Measurements from ENCODE around the gene STRC. TPM values are rescaled to one million over a fixed set of nuclear protein-coding genes. Genes with fewer than 3 reads are reported as not detected.
"Not testable (repeated sequence)": the region's sequence is repeated elsewhere in the genome, so short reads cannot be mapped to it uniquely, and the experiment has no call there.

The STRC gene
- total RNA-seq, result 1 to 10 TPM in 3 of 4 donors, under 1 TPM in 1; 0.30 to 1.4 (median 1.2) TPM

- WGBS, 2 donors, result no CpG with 5 or more reads among the region's 2 CpGs
- H3K9me3 ChIP-seq; H3K4me1 ChIP-seq; H3K36me3 ChIP-seq; DNase-seq (ENCODE audit: low spot score in 2 of 2); H3K27me3 ChIP-seq; H3K4me3 ChIP-seq; H3K27ac ChIP-seq: not testable (repeated sequence)
These were observed at the start of gene STRC for GRCh38 chr15:43618700-43619099. STRC (minus strand) TSS chr15:43618800; CDS start chr15:43618722, 78 bp downstream.

- not testable (repeated sequence) for H3K4me1 ChIP-seq; H3K27ac ChIP-seq; H3K9me3 ChIP-seq; H3K36me3 ChIP-seq; DNase-seq (ENCODE audit: low spot score in 2 of 2); H3K27me3 ChIP-seq; H3K4me3 ChIP-seq
- WGBS, 2 donors, result no CpG with 5 or more reads among the region's 1 CpG
These were observed 47.6 kb upstream of the STRC start for GRCh38 chr15:43666177-43666576.

- no CpG with 5 or more reads among the region's 8 CpGs for WGBS, 2 donors
- H3K9me3 ChIP-seq, result not testable (repeated sequence)
These were observed 44.7 kb upstream of the STRC start for GRCh38 chr15:43663333-43663732.

GRCh38 chr15:43662293-43662692 is 43.7 kb upstream of the STRC start:
- H3K9me3 ChIP-seq, H3K4me3 ChIP-seq: not testable (repeated sequence)
- no CpG with 5 or more reads among the region's 2 CpGs for WGBS, 2 donors

More at GRCh38 chr15:43663333-43663732, 44.7 kb upstream of the STRC start:
- H3K27me3 ChIP-seq; DNase-seq (ENCODE audit: low spot score in 2 of 2); H3K36me3 ChIP-seq; H3K4me1 ChIP-seq; H3K27ac ChIP-seq; H3K4me3 ChIP-seq: not testable (repeated sequence)

GRCh38 chr15:43659727-43660126 is 41.1 kb upstream of the STRC start:
- H3K27ac ChIP-seq; H3K4me3 ChIP-seq; H3K4me1 ChIP-seq; DNase-seq (ENCODE audit: low spot score in 2 of 2); H3K9me3 ChIP-seq; H3K27me3 ChIP-seq: not testable (repeated sequence)
- H3K36me3 ChIP-seq, result peaks cover 0 to 18% (median 0%) of the 10 kb centered on the region in 3 donors
- 83% methylated on average over 1 of the region's 10 CpGs; no CpG with 5 or more reads in 1 of the 2 donors for WGBS, 2 donors

More at GRCh38 chr15:43662293-43662692, 43.7 kb upstream of the STRC start:
- DNase-seq (ENCODE audit: low spot score in 2 of 2); H3K27ac ChIP-seq; H3K4me1 ChIP-seq; H3K27me3 ChIP-seq: not testable (repeated sequence)
- peaks cover 0 to 13% (median 0%) of the 10 kb centered on the region in 3 donors for H3K36me3 ChIP-seq

GRCh38 chr15:43649430-43649926 is 30.9 kb upstream of the STRC start:
- 95% methylated on average over 16 of the region's 16 CpGs for WGBS, 2 donors
- H3K4me3 ChIP-seq; DNase-seq (ENCODE audit: low spot score in 2 of 2); H3K9me3 ChIP-seq; H3K4me1 ChIP-seq; H3K27me3 ChIP-seq; H3K27ac ChIP-seq: not testable (repeated sequence)
- H3K36me3 ChIP-seq, result peaks cover 0 to 46% (median 0%) of the 10 kb centered on the region in 3 donors

GRCh38 chr15:43648649-43649429 is 30.2 kb upstream of the STRC start, which contains the start of gene CATSPER2:
CATSPER2 (minus strand) TSS chr15:43648844; CDS start chr15:43648061, 783 bp downstream.
- no peaks in the 10 kb centered on the region for H3K9me3 ChIP-seq

GRCh38 chr15:43638464-43639204 is 20.0 kb upstream of the STRC start:
- DNase-seq (ENCODE audit: low spot score in 2 of 2); H3K27ac ChIP-seq; H3K27me3 ChIP-seq; H3K4me3 ChIP-seq; H3K36me3 ChIP-seq; H3K9me3 ChIP-seq; H3K4me1 ChIP-seq: not testable (repeated sequence)
- 91 to 93% methylated on average over 8 of the region's 8 CpGs for WGBS, 2 donors

More at GRCh38 chr15:43648649-43649429, 30.2 kb upstream of the STRC start, which contains the start of gene CATSPER2:
- no peaks in the 10 kb centered on the region for H3K27me3 ChIP-seq
- no peak within 1 kb of the TSS for H3K4me3 ChIP-seq
- no peak for DNase-seq (ENCODE audit: low spot score in 2 of 2)
- TF ChIP-seq POLR2A (IDR thresholded peaks at IDR 0.05) (no peak), EP300 (IDR thresholded peaks at IDR 0.05) (no peak), CTCF (IDR thresholded peaks at IDR 0.05) (no peak)
- peaks cover 0 to 46% (median 0%) of the 10 kb centered on the region in 3 donors for H3K36me3 ChIP-seq
- 85 to 86% methylated on average over 63 to 72 of the region's 85 CpGs for WGBS, 2 donors
- no peak within 1 kb of the TSS for H3K27ac ChIP-seq
- no peaks in the 10 kb centered on the region for H3K4me1 ChIP-seq

GRCh38 chr15:43626937-43627336 is 8.3 kb upstream of the STRC start:
- H3K4me3 ChIP-seq; DNase-seq (ENCODE audit: low spot score in 2 of 2); H3K36me3 ChIP-seq; H3K27me3 ChIP-seq; H3K4me1 ChIP-seq; H3K27ac ChIP-seq; H3K9me3 ChIP-seq: not testable (repeated sequence)
